HK-2 (cell line): ENCODE measurements around the gene CBLL1.

Experiments used
- DNase-seq: peaks from one replicate; pipeline ENCODE4 v3.0.0-alpha.2; 2018; ENCODE audit not compliant: unreplicated experiment

The CBLL1 gene

DNA sequence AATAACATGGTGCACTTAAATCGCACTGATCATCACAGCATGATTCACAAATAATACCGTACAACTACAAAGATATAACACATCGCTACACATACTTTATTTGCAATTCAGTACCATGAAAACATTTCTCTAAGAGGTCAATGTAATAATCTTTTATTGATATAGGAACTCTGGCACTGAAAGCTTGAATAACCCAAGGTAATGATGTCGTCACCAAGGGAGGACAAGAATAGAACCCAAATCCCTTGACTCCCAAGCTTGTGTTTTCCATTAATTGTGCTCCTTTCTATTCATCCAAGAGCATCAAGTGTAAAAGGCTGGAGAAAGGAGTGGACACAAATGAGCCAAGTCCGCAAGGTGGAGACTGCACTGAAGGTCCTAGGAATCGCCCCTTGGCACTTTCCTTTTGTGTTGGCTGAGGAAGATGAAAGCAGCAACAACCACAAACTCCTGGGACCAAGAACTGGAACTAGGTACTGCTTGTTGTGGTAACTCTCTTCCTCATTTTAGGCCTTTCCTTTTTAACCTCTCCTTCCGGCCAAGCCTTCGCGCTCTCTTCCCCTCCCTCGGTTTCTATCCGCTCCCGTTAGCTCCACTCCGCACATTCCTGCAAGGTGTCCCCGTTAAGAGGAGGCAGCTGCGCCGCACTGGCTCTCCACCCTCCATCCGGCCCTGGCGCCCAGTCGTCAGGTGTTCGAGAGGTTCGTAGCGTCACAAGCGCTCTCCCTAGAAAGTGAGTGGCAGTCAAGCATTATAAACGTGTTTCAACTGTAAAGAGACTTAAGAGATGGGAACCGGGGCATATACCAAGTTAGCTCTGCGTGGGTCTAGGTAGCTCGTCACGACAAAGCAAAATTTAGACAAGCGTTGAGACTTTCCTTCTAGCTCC lies 1.0 kb upstream of the CBLL1 start:
- no peak for DNase-seq

- DNase-seq: no peak
Observed at GRCh38 chr7:107744345-107744750, 406 bp downstream of the CBLL1 start.

- no peak for DNase-seq
Observed at GRCh38 chr7:107746006-107746405, 2.1 kb downstream of the CBLL1 start.

GRCh38 chr7:107751113-107751512 lies 7.2 kb downstream of the CBLL1 start:
- no peak for DNase-seq

GRCh38 chr7:107754642-107755041 lies 10.7 kb downstream of the CBLL1 start:
- no peak for DNase-seq

DNA sequence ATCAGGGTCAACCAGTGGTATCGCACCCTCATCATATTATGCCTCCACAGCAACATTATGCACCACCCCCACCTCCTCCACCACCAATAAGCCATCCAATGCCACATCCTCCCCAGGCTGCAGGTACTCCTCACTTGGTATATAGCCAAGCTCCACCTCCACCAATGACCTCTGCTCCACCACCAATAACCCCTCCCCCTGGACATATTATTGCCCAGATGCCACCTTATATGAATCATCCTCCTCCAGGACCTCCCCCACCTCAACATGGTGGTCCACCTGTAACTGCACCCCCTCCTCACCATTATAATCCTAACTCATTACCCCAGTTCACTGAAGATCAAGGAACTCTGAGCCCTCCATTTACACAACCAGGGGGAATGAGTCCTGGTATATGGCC lies 14.7 kb downstream of the CBLL1 start:
- DNase-seq: no peak

- no peak for DNase-seq
Observed at GRCh38 chr7:107767391-107767790, 23.4 kb downstream of the CBLL1 start.

DNA sequence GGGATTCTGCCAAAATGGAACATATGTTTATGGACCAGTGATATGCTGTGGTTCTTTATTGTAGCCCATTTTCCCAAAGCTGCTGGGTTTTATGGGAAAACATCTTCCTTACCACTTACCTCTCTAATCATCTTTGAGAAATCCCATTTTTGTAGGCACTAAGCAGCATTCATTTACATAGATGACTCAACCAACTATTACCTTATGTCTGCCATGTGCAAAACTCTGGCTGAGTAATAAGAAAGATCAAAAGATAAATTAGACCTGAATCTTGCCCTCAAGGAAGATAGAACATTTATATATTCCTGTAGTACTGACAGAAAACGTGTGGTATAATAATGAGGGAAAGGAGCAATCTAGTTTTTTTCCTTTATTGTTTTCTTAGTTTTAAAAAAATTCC lies 24.3 kb downstream of the CBLL1 start:
- DNase-seq: no peak

DNA sequence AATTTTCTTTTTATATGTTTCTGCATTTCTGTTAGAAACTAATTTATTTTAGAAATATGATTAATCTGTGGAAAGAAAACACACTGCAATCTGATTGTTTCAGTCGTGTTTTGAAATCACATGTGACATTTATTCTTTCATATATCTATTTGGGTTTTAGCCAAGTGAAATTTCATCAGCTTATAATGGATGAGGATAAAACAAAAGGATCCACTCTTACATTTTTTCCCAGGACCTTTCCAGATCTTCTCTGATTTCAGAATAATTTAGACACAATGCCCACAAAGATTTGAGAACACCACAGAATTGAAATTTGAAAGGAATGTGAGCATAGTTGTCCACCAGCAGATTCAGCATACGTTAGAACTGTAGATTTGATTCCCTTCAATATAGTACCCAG lies 29.1 kb downstream of the CBLL1 start:
- DNase-seq: no peak

GRCh38 chr7:107777702-107778101 lies 33.8 kb downstream of the CBLL1 start:
- no peak for DNase-seq

DNA sequence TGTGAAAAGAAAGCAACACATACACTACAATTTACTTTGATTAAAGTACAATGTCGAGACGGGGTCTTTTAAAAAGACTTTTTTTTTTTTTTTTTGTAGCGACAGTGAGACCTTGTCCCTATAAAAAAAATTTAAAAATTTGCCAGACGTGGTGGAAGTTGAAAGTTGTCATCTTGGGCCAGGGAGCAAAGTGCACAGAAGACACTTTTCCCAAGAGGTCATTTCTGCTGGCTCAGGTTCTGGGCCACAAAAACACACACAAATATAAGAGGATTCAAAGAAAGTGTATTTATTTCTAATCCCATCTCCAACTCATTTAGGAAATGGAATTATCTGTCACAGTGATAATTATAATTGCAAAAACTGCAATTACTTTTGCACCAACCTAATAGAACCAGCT lies 34.3 kb downstream of the CBLL1 start:
- DNase-seq: no peak

- no peak for DNase-seq
Observed at GRCh38 chr7:107779647-107780099, 35.7 kb downstream of the CBLL1 start.

- no peak for DNase-seq
Observed at GRCh38 chr7:107782374-107782773, 38.4 kb downstream of the CBLL1 start.

DNA sequence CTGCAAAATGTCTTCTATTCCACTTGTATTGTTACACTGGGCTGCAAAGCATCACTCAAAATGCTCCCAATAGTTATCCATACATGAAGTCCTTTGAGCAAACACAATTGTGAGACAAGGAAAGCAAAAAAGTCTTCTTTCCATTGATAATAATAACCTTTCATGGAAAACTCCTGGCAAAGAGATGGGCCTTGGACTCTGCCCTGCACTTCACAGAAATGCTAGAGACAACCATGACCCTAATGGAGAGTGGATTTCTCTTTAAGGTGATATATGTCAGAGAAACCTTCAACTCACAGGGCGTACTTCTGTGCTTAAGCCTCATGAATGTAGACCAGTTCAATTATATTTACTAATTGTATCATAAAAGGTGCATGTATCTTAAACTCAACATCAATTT lies 39.7 kb downstream of the CBLL1 start:
- no peak for DNase-seq

GRCh38 chr7:107785170-107785569 lies 41.2 kb downstream of the CBLL1 start:
- DNase-seq: no peak

GRCh38 chr7:107785926-107786325 lies 42.0 kb downstream of the CBLL1 start:
- DNase-seq: no peak

- DNase-seq: no peak
Observed at GRCh38 chr7:107788216-107788615, 44.3 kb downstream of the CBLL1 start.

- no peak for DNase-seq
Observed at GRCh38 chr7:107788662-107789061, 44.7 kb downstream of the CBLL1 start.

GRCh38 chr7:107789647-107790046 lies 45.7 kb downstream of the CBLL1 start:
- DNase-seq: no peak

DNA sequence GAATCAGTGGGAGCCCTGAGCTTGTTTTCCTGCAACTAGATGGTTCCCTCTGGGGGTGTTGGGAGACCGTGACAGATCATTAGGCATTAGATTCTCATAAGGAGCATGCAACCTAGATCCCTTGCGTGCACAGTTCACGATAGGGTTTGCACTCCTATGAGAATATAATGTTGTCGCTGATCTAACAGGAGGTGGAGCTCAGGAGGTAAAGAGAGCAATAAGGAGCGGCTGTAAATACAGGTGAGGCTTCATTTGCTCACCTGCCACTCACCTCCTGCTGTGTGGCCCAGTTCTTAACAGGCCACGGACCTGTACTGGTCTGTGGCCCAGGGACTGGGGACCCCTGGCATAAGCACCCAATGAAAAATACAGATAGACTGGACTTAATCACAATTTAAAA lies 48.4 kb downstream of the CBLL1 start:
- no peak for DNase-seq

- DNase-seq: no peak
Observed at GRCh38 chr7:107799647-107800264, 55.8 kb downstream of the CBLL1 start.

DNA sequence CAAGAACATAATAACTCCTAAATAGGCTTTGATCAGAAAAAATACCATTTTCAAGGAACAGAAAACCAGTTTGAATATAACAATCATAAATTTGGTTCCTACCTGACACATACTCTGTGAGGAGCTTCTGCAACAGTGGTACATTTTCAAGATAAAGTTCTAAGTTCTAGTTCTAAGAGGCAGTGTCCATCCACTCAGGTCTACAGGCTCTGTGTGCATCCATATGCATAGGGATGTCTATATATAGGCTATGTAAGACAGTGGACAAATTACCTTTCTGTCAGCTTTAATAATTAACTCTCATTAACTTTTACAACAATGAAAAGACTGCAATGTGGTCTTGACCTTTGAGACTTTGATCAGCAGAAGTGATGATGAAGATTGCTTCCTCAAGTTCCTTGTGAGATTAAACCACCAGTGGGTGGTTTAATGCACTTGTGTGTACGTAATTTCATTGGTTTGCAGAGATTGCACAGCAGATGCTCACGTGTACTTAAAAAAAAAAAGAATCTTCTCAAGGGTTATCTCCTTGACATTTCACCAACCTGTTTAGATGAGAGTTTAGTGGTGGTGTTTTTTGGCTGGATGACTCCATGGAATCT lies 59.2 kb downstream of the CBLL1 start, which contains the start of gene SLC26A3:
Gene SLC26A3 (minus strand): TSS at position 215 of the 602 bp plus-strand sequence. CDS start 8,714 bp downstream, outside the sequence.
- DNase-seq: no peak

DNA sequence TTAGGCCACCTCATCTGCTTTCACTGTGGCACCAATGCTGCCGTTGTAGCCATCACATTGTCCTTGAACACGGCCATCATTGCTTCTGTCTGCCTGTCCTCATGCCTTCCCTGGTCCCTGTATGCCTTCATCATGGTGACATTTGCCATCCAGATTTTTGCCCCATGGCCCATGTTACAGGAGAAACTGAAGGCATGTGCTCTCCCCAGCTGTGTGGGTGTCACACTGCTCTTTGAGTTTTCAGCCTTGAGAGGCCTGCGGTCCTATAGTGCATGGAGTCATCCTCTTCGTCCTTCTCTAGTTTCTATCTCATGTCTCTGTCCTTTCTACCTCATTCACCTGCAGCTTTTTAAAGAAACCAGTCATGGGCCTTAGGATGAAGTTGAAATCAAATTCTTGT lies 65.2 kb downstream of the CBLL1 start:
- no peak for DNase-seq
